NB4 (cell line): Measurements from ENCODE around the gene CERKL.

Experiments used
- DNase-seq: peaks from one replicate; pipeline ENCODE4 v3.0.0; 2010; ENCODE audit warnings: low read depth
- H3K4me3 ChIP-seq: one replicate; pipeline ENCODE4 v1.5.1; 2011; ENCODE audit warnings: mild to moderate bottlenecking, low read depth, low read length, moderate library complexity
- MAX ChIP-seq: IDR thresholded peaks from 2 replicates; pipeline ENCODE4 v1.6.1; 2011; ENCODE audit warnings: low read depth, low read length
- MYC ChIP-seq: IDR thresholded peaks from 2 replicates; pipeline ENCODE4 v1.6.1; 2011; ENCODE audit warnings: low read depth, low read length
- POLR2A ChIP-seq: IDR thresholded peaks from 2 replicates; pipeline ENCODE4 v1.6.1; 2011; ENCODE audit warnings: mild to moderate bottlenecking; ENCODE audit not compliant: insufficient read length; ENCODE audit errors: extremely low read depth
- TF ChIP-seq, protein P1 (sequence below): IDR thresholded peaks from one replicate; pipeline ENCODE4 v1.5.1; 2012; ENCODE audit warnings: low read depth, low read length

CERKL gene

GRCh38 chr2:181682795-181683517 lies 26.1 kb upstream of the CERKL start:
- DNase-seq = no peak
- no peak overlapping the region for H3K4me3 ChIP-seq

DNA sequence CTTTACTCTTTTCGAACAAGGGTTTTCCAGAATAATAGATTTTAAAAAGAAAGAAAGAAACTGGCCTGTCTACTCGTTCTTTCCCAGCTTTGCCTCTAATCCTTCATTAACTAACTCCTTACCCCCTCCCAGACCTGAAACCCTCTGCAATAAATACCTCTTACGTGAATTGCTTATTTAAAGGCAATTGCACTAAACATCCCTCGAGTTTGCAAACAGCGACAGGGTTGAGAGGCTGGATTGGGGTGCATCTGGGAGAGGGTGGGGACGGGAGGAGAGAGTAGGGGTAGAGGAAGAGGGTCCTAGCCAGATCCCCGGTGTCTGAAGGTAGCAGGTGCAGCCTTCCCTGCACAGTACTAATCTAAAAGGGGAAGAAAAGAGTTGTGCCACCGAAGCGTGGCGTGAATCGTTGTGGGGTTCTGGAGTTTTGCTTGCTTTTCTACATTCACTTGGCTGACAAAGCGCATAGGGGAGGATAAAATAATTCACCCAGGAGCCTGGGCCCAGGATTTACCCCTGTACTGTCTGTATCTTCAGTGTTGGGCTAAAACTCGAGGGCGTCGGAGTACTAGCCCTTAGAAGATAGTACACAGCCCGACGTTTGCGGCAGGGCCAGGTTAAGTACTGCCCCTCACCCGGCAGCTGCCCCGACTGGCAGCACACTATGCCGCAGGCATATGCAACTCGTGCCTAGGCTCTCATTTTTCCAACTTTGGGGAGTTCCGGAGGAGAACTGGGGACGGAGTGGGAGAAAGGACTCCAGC lies 25.3 kb upstream of the CERKL start:
- no peak overlapping the region for H3K4me3 ChIP-seq
- TF ChIP-seq MYC (no peak), POLR2A (no peak), MAX (no peak)
- TF ChIP-seq, protein P1, sequence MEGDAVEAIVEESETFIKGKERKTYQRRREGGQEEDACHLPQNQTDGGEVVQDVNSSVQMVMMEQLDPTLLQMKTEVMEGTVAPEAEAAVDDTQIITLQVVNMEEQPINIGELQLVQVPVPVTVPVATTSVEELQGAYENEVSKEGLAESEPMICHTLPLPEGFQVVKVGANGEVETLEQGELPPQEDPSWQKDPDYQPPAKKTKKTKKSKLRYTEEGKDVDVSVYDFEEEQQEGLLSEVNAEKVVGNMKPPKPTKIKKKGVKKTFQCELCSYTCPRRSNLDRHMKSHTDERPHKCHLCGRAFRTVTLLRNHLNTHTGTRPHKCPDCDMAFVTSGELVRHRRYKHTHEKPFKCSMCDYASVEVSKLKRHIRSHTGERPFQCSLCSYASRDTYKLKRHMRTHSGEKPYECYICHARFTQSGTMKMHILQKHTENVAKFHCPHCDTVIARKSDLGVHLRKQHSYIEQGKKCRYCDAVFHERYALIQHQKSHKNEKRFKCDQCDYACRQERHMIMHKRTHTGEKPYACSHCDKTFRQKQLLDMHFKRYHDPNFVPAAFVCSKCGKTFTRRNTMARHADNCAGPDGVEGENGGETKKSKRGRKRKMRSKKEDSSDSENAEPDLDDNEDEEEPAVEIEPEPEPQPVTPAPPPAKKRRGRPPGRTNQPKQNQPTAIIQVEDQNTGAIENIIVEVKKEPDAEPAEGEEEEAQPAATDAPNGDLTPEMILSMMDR = no peak
- no peak for DNase-seq

More at GRCh38 chr2:181682795-181683517, 26.1 kb upstream of the CERKL start:
- TF ChIP-seq POLR2A = no peak
- TF ChIP-seq, protein P1 = no peak
- TF ChIP-seq MYC = no peak
- no peak for TF ChIP-seq MAX

- TF ChIP-seq, protein P1 = no peak
- TF ChIP-seq POLR2A (no peak), MYC (no peak), MAX (no peak)
- DNase-seq = no peak
- no peak overlapping the region for H3K4me3 ChIP-seq
Measured at GRCh38 chr2:181680937-181681811, 24.3 kb upstream of the CERKL start.

DNA sequence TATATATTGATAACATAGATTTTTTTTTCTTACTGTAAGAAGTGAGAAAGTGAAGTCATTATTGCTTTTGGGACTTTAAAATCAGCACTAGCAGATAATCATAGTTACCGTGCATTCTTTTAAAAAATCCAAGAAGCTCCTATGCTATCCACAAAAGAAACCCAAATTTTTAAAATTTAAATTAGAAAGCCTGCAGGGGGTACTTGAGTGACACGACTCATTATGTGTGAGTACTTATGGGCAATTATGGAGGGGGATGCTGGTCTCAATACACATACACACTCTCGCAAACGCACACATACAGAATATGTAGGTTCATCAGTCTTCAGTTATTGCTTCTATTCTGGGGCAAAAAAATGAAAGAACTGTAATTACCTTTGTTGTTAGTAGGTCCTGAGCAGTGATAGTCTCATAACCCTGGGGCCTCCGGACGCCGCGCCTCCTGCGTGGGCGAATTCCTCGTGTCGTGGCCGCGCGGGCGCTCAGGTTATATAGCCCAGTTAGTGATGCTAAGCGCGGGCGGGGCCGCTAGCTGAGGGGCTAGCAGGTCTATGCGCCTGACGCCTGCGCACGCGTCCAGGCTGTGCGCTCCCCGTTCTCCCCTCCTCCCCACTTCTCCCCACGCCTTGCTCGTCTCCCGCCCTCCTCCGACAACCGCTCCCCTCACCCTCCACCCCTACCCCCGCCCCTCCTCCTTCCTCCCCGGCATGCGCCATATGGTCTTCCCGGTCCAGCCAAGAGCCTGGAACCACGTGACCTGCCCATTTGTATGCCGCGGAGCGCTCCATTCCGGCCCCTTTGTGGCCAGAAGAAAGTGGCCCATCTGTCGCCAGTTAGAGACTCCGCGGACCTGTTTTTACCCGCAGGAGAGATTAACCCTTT lies 23.4 kb upstream of the CERKL start, which contains the start of gene NEUROD1:
Gene NEUROD1 (minus strand): TSS at position 463 of the 882 bp plus-strand sequence. CDS start 1,657 bp downstream, outside the sequence.
- no peak within 1 kb of the TSS for H3K4me3 ChIP-seq
- TF ChIP-seq, protein P1 = no peak
- TF ChIP-seq MAX (no peak), POLR2A (no peak), MYC (no peak)
- no peak for DNase-seq

GRCh38 chr2:181679544-181679979 lies 22.7 kb upstream of the CERKL start:
- DNase-seq = no peak
- TF ChIP-seq POLR2A (no peak), MYC (no peak), MAX (no peak)
- TF ChIP-seq, protein P1 = no peak
- H3K4me3 ChIP-seq = no peak overlapping the region
